GM18517 (cell line): ENCODE measurements around the gene CORIN.
"Not testable (repeated sequence)": the region's sequence is repeated elsewhere in the genome, so short reads cannot be mapped to it uniquely, and the experiment has no call there.

Experiments used
- ATAC-seq: cut with Tn5 transposase; IDR thresholded peaks from one replicate; pipeline ENCODE4 v1.9.1; 2021; ENCODE audit warnings: mild to moderate bottlenecking, moderate library complexity; ENCODE audit not compliant: unreplicated experiment

CORIN gene

DNA sequence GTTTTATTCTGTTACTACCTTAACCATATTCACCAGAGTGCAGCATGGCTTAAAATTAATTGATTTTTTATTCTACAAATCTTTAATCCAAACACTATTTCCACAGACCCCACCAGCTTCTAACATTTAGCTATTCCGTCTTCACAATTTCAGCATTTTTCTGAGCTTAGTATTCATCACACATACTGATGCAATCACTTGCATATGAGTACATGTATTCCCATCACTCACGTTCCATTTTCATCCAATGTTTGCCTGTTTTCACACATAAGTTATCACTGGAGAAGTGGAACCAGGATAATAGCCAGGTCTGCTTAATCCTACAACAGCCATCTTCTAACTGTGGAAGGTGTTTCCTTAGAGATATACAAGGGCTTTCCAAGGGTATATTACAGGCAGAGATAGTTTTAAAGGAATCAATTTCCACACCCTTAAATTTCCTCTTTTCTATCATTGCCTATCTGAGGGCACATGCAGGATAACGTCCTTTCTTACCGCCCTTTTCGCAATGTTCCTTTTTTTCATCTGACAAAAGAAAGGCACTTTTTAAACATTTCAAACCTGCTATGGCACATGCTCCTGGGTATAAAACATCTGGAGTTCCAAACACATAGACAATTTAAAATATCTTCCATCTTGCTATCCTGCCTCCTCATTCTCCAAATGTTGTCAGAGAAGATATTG, 115.8 kb downstream of the CORIN start:
- no peak for ATAC-seq

DNA sequence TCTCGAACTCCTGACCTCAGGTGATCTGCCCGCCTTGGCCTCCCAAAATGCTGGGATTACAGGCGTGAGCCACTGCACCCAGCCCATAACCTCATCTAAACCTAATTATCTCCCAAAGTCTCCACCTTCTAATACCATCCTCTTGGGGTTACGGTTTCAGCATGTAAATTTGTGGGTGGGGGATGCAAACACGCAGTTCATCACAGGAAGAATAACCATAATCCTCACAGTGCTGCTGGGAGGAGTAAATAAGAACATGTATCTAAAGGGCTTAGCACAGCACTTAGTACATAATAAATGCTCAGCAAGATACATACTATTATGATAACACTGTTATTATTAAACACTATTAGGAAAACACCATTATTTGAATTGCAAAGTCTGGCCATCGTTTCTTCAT, 116.4 kb downstream of the CORIN start:
- no peak for ATAC-seq

DNA sequence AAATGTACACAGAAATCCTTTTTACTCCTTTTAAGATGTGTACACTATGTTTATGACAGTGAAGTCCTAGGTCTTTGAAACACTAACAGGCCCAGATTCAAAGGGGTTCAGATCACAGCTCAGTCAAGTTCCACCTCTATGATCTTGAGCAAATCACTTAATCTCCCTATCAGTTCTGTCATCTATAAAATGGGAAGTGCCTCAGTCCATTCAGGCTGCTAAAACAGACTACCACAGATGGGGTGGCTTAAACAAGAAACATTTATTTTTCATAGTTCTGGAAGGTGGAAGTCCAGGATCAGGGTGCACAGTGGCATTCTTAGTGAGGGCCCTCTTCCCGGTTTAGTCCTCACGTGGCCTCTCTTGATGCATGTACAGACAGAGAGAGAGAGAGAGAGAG, 117.1 kb downstream of the CORIN start:
- no peak for ATAC-seq

DNA sequence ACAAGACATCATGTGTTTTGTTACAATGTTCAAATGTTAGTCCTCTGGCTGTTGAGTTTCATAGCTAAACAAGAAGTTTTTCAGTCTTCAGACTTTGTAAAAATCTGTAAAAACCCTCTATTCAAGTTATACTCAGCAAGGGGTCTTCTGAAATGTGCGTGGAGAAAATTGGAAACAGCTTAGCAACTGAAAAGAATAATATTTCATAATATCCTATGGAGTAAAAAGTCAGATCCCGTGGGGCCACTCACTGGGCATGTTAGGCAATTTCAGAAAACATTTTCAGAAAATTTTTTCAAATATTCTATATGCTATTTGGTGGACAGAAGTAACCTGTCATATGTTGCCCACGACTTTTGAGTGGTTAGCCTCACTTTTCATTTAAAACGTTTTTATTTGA, 118.3 kb downstream of the CORIN start:
- no peak for ATAC-seq

- ATAC-seq, result no peak
Measured at GRCh38 chr4:47718696-47719095, 119.2 kb downstream of the CORIN start.

DNA sequence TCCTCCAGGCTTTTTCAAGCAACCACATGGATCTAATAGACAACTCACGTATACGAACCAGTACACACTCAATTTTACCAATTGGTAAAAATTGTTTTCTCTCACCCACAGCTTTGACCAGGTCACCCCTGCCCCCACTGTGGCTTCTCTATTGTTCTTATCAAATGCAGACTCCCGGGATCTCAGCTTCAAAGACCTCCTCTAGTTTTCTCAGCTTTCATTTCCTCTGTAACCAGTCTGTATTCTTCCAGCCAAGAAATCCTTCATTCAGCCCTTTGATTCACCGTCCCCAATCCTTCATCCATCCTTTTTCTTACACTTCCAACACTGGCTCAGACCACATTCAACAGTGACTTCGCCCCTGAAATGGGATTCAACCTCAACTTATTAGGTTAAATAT, 120.7 kb downstream of the CORIN start:
- no peak for ATAC-seq

- no peak for ATAC-seq
Measured at GRCh38 chr4:47715716-47716416, 122.0 kb downstream of the CORIN start.

GRCh38 chr4:47714269-47714668, 123.6 kb downstream of the CORIN start:
- ATAC-seq, result no peak

- ATAC-seq, result no peak
Measured at GRCh38 chr4:47713129-47713834, 124.6 kb downstream of the CORIN start.

DNA sequence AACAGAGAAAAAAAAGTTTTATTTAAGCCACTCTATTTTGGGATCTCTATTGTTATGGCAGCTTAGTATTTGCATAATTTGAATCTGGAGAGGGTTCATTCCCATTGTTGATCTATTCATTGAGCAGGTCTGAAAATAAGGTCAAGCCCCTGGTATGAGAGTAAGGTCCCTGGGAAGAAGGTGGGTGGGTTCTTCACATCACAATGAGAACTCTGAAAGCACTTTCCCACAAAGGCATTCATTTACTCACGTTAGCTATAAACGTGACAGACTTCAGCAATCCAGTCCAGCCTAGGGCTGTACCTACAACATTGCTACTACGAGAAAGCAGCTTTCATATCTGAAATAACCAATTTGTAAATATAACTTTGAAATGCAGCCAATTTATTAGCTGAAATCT, 126.2 kb downstream of the CORIN start:
- ATAC-seq, result no peak

- ATAC-seq, result no peak
Measured at GRCh38 chr4:47711183-47711582, 126.7 kb downstream of the CORIN start.

- not testable (repeated sequence) for ATAC-seq
Measured at GRCh38 chr4:47706352-47706751, 131.5 kb downstream of the CORIN start.

DNA sequence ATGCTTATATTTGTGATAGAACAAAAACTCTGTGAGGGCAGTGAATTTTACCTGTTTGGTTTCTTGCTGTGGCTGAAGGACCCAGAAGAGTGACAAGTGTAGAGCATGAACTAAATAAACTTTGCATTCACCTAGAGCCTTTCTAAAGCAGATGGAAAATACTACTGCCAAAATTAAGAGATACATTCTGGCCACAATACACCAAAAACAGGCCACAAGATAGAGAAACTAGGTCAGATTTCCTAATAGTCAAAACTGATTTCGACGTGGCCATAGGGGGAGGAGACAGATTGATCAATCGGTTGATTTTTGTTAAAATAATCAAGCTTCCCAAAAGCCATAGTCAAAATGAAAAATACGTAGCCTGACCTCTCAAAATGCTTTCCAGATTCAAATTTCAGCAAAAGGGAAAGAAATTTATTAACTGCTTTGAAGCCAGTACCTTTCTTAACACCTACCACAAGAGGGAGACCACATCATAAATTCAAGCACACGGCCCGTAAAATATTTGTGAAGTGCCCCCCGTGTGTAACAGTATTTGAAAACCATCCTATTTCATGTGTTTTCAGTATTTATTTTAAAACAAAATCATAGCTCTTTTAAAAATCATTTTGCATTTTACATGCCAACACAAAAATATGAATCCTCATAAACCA, 132.4 kb downstream of the CORIN start:
- no peak for ATAC-seq

GRCh38 chr4:47704693-47705325, 133.1 kb downstream of the CORIN start:
- no peak for ATAC-seq

- no peak for ATAC-seq
Measured at GRCh38 chr4:47703956-47704355, 133.9 kb downstream of the CORIN start.

GRCh38 chr4:47703008-47703407, 134.9 kb downstream of the CORIN start:
- ATAC-seq, result no peak

DNA sequence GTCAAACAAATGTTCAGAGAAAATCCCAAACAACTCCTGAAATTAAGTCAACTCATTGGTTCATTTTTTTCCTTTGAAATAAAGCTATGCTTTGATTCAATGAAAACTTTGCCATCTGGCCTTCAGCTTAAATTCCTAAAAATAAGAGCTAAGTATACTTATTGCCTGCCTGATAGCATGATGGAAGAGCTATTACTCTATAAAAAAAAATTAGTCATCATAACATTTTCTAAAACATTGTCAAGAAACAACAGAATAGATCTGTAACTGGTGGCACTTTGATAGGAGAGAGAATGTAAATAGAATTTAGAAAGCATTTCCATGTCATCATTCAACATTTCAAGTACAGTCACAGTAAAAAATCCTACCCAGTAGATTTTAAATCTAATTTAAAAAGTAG, 136.6 kb downstream of the CORIN start:
- no peak for ATAC-seq

DNA sequence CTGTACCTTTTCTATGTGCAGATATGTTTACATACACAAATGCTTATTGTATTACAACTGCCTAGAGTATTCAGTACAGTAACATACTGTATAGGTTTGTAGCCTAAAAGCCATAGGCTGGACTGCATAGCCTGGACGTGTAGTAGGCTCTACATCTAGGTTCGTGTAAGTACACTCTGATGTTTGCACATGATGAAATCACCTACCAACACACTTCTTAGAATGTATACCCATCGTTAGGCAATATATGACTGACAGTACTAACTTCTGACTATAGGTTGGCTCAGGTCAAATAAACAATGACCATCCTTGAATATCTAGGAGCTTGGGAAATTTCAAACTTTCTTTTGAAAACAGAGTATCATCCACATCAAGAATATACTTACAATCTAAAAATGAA, 139.0 kb downstream of the CORIN start:
- no peak for ATAC-seq

- no peak for ATAC-seq
Measured at GRCh38 chr4:47696823-47697222, 141.0 kb downstream of the CORIN start.

GRCh38 chr4:47695260-47695659, 142.6 kb downstream of the CORIN start:
- ATAC-seq, result no peak

GRCh38 chr4:47694322-47694721, 143.5 kb downstream of the CORIN start:
- no peak for ATAC-seq
